HEK293 (cell line): ENCODE measurements around the gene SLC16A1.

ENCODE experiments used
- CTCF ChIA-PET: fragments of 350-600 bp; formaldehyde crosslinking; extraction: SDS; loops from one replicate; lab custom pipeline; 2021; ENCODE audit warnings: antibody characterized with exemption; lab: Yijun Ruan, JAX
- POLR2A ChIA-PET: fragments of 300-600 bp; formaldehyde crosslinking; extraction: SDS; loops from one replicate; lab custom pipeline; 2020; ENCODE audit warnings: antibody characterized with exemption, inconsistent platforms; lab: Yijun Ruan, JAX
- H3K27ac ChIP-seq: fragments of 200-500 bp; sonication (Bioruptor generic); 2 replicates; pipeline ENCODE4 v1.5.1; 2014; ENCODE audit warnings: low read depth, low read length, control low read depth, inconsistent platforms; ENCODE audit errors: extremely low read depth
- H3K36me3 ChIP-seq, 2 experiments: fragments of 200-500 bp in 1 of 2; sonication (Bioruptor generic) in 1 of 2; 1 replicate in 1 of 2; 2 replicates in 1 of 2; pipeline ENCODE4 v1.5.1; 2014 to 2017; ENCODE audit warnings: inconsistent platforms in 2 of 2, low read length in 2 of 2; ENCODE audit not compliant: control insufficient read depth in 2 of 2, insufficient read depth in 1 of 2
- H3K4me1 ChIP-seq: fragments of 200-500 bp; sonication (Bioruptor generic); 2 replicates; pipeline ENCODE4 v1.5.1; 2014; ENCODE audit warnings: mild to moderate bottlenecking, low read length, inconsistent platforms; ENCODE audit not compliant: control insufficient read depth, insufficient read depth
- H3K4me3 ChIP-seq: 2 replicates; pipeline ENCODE4 v1.5.1; 2011; ENCODE audit warnings: low read depth, mild to moderate bottlenecking, control low read depth, low read length, moderate library complexity
- H3K9me3 ChIP-seq: fragments of 200-500 bp; sonication (Bioruptor generic); 2 replicates; pipeline ENCODE4 v1.5.1; 2014; ENCODE audit warnings: low read depth, low read length, inconsistent platforms; ENCODE audit not compliant: control insufficient read depth, insufficient read depth
- KLF9 ChIP-seq: fragments of 450-650 bp; formaldehyde crosslinking; IDR thresholded peaks from 2 replicates; pipeline ENCODE4 v1.5.1; 2016; ENCODE audit warnings: missing biosample characterization, missing genetic modification characterization, low read depth
- PRDM1 ChIP-seq: fragments of 450-650 bp; formaldehyde crosslinking; IDR thresholded peaks from 2 replicates; pipeline ENCODE4; 2016; ENCODE audit warnings: missing biosample characterization, missing genetic modification characterization
- SALL2 ChIP-seq: fragments of 450-650 bp; formaldehyde crosslinking; IDR thresholded peaks from 2 replicates; pipeline ENCODE4 v1.5.0; 2017; ENCODE audit warnings: missing biosample characterization, mild to moderate bottlenecking, missing genetic modification characterization, borderline replicate concordance
- SCRT2 ChIP-seq: fragments of 450-650 bp; formaldehyde crosslinking; IDR thresholded peaks from 2 replicates; pipeline ENCODE4 v1.5.1; 2016; ENCODE audit warnings: missing biosample characterization, missing genetic modification characterization
- ZBTB7A ChIP-seq: fragments of 450-650 bp; formaldehyde crosslinking; IDR thresholded peaks from 2 replicates; pipeline ENCODE4 v1.5.1; 2016; ENCODE audit warnings: low read depth, missing biosample characterization, missing genetic modification characterization
- ZBTB8A ChIP-seq: fragments of 450-650 bp; formaldehyde crosslinking; IDR thresholded peaks from 2 replicates; pipeline ENCODE4 v1.5.1; 2016; ENCODE audit warnings: missing biosample characterization, missing genetic modification characterization
- ZNF121 ChIP-seq: fragments of 450-650 bp; formaldehyde crosslinking; IDR thresholded peaks from 2 replicates; pipeline ENCODE4 v1.5.1; 2016; ENCODE audit warnings: missing biosample characterization, missing genetic modification characterization
- ZNF155 ChIP-seq: fragments of 450-650 bp; formaldehyde crosslinking; IDR thresholded peaks from 2 replicates; pipeline ENCODE4 v1.5.1; 2016; ENCODE audit warnings: missing biosample characterization, missing genetic modification characterization
- ZNF169 ChIP-seq: fragments of 450-650 bp; formaldehyde crosslinking; IDR thresholded peaks from 2 replicates; pipeline ENCODE4 v1.5.1; 2016; ENCODE audit warnings: missing biosample characterization, missing genetic modification characterization
- ZNF184 ChIP-seq: fragments of 450-650 bp; IDR thresholded peaks from 2 replicates; pipeline ENCODE4 v1.5.1; 2018; ENCODE audit warnings: missing biosample characterization, mild to moderate bottlenecking, missing genetic modification characterization
- ZNF19 ChIP-seq: fragments of 450-650 bp; formaldehyde crosslinking; IDR thresholded peaks from 2 replicates; pipeline ENCODE4; 2016; ENCODE audit warnings: missing biosample characterization, missing genetic modification characterization, low read depth
- ZNF223 ChIP-seq: fragments of 450-650 bp; formaldehyde crosslinking; IDR thresholded peaks from 2 replicates; pipeline ENCODE4 v1.5.1; 2016; ENCODE audit warnings: missing biosample characterization, missing genetic modification characterization
- ZNF266 ChIP-seq: fragments of 450-650 bp; formaldehyde crosslinking; IDR thresholded peaks from 2 replicates; pipeline ENCODE4 v1.5.1; 2016; ENCODE audit warnings: missing biosample characterization, missing genetic modification characterization, low read depth
- ZNF654 ChIP-seq: fragments of 450-650 bp; formaldehyde crosslinking; IDR thresholded peaks from 2 replicates; pipeline ENCODE4 v1.5.1; 2016; ENCODE audit warnings: low read depth, missing biosample characterization, missing genetic modification characterization
- ZNF768 ChIP-seq: fragments of 450-650 bp; formaldehyde crosslinking; IDR thresholded peaks from 2 replicates; pipeline ENCODE4 v1.5.1; 2018; ENCODE audit warnings: missing biosample characterization, mild to moderate bottlenecking, missing genetic modification characterization
- ZSCAN5A ChIP-seq: fragments of 450-650 bp; formaldehyde crosslinking; IDR thresholded peaks from 2 replicates; pipeline ENCODE4 v1.5.1; 2016; ENCODE audit warnings: missing biosample characterization, missing genetic modification characterization
- TF ChIP-seq, protein P1 (sequence below): fragments of 450-650 bp; formaldehyde crosslinking; IDR thresholded peaks from 2 replicates; pipeline ENCODE4 v1.5.1; 2016; ENCODE audit warnings: missing biosample characterization, missing genetic modification characterization
- TF ChIP-seq, protein P2 (sequence below): fragments of 450-650 bp; formaldehyde crosslinking; IDR thresholded peaks from 2 replicates; pipeline ENCODE4 v1.5.1; 2016; ENCODE audit warnings: missing biosample characterization, missing genetic modification characterization
- TF ChIP-seq, protein P3 (sequence below): fragments of 450-650 bp; formaldehyde crosslinking; IDR thresholded peaks from 2 replicates; pipeline ENCODE4 v1.5.1; 2016; ENCODE audit warnings: missing biosample characterization, missing genetic modification characterization
- TF ChIP-seq, protein P4 (sequence below): fragments of 450-650 bp; formaldehyde crosslinking; IDR thresholded peaks from 2 replicates; pipeline ENCODE4 v1.5.1; 2016; ENCODE audit warnings: missing biosample characterization, missing genetic modification characterization
- TF ChIP-seq, protein P5 (sequence below): fragments of 450-650 bp; formaldehyde crosslinking; IDR thresholded peaks from 2 replicates; pipeline ENCODE4 v1.5.1; 2017; ENCODE audit warnings: missing biosample characterization, missing genetic modification characterization

Gene SLC16A1

DNA sequence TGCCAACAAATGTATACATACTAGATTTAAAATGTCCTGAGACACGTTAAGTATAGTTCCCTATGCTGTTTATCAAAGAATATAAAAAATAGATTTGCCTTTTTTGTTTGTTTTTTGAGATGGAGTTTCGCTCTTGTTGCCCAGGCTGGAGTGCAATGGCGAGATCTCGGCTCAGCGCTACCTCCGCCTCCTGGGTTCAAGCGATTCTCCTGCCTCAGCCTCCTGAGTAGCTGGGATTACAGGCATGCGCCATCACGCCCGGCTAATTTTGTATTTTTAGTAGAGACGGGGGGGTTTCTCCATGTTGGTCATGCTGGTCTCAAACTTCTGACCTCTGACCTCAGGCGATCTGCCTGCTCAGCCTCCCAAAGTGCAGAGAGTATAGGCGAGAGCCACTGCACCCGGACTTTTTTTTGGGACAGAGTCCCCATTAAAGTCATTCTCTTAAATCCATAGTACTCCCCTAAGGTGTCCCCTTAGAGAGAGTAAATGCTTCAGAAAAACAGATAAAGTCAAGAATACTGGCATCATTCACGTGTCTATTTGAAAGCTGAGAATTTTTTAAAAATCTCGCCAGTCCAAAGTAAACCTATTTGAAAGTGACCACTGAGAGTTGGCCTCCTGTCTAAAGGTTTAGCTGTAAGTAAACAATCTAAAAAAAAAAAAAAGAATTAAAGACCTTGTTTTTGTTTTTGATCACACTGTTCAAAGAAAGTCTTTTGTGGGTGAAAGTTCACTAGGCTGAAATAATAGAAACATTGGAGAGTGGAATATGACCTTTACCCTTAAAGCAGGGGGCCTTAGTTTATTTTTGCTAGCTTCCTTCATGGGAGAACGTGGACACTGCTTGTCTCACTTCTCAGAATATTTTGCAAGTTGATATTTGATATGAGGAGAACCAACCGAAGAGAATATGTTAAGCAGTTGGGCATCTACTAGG is 48.0 kb upstream of the SLC16A1 start:
- Histone ChIP-seq H3K36me3 (peaks cover 5 to 20% of the 10 kb centered on the region in 2 experiments; a peak in 2 of 3 replicates), H3K27ac (no peak overlapping the region), H3K9me3 (no peaks in the 10 kb centered on the region), H3K4me3 (no peak overlapping the region), H3K4me1 (no peaks in the 10 kb centered on the region)
- ChIA-PET CTCF (interaction anchor here (0.6 to 0.7 kb wide), 2 partner anchors 38 to 54 kb away, joined by 3 read pairs; no protein-coding TSS in a partner anchor), POLR2A (no interaction called here)
- TF ChIP-seq ZNF266 (tag by site-specific recombination) (no peak), PRDM1 (tag by site-specific recombination) (0 out of 2 replicates have a peak, but pooled peaks have one; percentile 11), ZNF121 (tag by site-specific recombination) (no peak)

DNA sequence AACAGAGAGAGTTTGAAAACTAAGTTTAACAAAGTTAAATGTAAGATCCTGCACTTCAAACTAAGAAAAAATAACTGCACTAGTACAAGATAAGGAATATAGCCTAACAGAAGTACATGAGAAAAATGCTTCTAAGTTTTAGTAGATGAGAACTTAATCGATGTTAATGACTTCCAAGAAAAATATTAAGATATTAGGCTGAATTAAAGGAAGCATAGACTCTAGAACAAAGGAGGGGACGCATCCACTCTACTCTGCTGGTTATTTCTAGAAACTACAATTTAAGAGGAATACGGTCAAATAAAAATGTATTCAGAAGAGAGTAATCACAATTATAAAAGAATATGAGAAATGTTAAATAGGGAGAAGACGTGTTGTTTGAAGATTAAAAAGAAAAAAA is 46.3 kb upstream of the SLC16A1 start:
- POLR2A ChIA-PET = no interaction called here
- TF ChIP-seq ZNF223 (tag by site-specific recombination) = no peak
- no peak for TF ChIP-seq ZNF768
- TF ChIP-seq, protein P1, sequence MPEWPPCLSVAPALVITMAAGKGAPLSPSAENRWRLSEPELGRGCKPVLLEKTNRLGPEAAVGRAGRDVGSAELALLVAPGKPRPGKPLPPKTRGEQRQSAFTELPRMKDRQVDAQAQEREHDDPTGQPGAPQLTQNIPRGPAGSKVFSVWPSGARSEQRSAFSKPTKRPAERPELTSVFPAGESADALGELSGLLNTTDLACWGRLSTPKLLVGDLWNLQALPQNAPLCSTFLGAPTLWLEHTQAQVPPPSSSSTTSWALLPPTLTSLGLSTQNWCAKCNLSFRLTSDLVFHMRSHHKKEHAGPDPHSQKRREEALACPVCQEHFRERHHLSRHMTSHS (tag by site-specific recombination) = no peak
- TF ChIP-seq, protein P2, sequence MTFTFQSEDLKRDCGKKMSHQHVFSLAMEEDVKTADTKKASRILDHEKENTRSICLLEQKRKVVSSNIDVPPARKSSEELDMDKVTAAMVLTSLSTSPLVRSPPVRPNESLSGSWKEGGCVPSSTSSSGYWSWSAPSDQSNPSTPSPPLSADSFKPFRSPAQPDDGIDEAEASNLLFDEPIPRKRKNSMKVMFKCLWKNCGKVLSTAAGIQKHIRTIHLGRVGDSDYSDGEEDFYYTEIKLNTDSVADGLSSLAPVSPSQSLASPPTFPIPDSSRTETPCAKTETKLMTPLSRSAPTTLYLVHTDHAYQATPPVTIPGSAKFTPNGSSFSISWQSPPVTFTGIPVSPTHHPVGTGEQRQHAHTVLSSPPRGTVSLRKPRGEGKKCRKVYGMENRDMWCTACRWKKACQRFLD = no peak
- TF ChIP-seq ZNF169 (tag by site-specific recombination) = no peak
- TF ChIP-seq, protein P3, sequence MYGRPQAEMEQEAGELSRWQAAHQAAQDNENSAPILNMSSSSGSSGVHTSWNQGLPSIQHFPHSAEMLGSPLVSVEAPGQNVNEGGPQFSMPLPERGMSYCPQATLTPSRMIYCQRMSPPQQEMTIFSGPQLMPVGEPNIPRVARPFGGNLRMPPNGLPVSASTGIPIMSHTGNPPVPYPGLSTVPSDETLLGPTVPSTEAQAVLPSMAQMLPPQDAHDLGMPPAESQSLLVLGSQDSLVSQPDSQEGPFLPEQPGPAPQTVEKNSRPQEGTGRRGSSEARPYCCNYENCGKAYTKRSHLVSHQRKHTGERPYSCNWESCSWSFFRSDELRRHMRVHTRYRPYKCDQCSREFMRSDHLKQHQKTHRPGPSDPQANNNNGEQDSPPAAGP (tag by site-specific recombination) = no peak
- no peak for TF ChIP-seq ZNF19 (tag by site-specific recombination)
- TF ChIP-seq PRDM1 (tag by site-specific recombination) = no peak
- TF ChIP-seq, protein P4, sequence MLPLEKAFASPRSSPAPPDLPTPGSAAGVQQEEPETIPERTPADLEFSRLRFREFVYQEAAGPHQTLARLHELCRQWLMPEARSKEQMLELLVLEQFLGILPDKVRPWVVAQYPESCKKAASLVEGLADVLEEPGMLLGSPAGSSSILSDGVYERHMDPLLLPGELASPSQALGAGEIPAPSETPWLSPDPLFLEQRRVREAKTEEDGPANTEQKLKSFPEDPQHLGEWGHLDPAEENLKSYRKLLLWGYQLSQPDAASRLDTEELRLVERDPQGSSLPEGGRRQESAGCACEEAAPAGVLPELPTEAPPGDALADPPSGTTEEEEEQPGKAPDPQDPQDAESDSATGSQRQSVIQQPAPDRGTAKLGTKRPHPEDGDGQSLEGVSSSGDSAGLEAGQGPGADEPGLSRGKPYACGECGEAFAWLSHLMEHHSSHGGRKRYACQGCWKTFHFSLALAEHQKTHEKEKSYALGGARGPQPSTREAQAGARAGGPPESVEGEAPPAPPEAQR = no peak
- no peak for TF ChIP-seq ZBTB7A (tag by site-specific recombination)
- TF ChIP-seq ZNF184 (tag by site-specific recombination) = no peak
- TF ChIP-seq ZBTB8A (tag by site-specific recombination) = no peak
- TF ChIP-seq, protein P5, sequence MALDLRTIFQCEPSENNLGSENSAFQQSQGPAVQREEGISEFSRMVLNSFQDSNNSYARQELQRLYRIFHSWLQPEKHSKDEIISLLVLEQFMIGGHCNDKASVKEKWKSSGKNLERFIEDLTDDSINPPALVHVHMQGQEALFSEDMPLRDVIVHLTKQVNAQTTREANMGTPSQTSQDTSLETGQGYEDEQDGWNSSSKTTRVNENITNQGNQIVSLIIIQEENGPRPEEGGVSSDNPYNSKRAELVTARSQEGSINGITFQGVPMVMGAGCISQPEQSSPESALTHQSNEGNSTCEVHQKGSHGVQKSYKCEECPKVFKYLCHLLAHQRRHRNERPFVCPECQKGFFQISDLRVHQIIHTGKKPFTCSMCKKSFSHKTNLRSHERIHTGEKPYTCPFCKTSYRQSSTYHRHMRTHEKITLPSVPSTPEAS (tag by site-specific recombination) = no peak
- no peak for TF ChIP-seq ZNF155
- no peak for TF ChIP-seq SALL2 (tag by site-specific recombination)
- TF ChIP-seq SCRT2 (tag by site-specific recombination) = no peak
- TF ChIP-seq ZSCAN5A = no peak
- TF ChIP-seq KLF9 (tag by site-specific recombination) = no peak
- TF ChIP-seq ZNF654 (tag by site-specific recombination) = no peak
- H3K4me1 ChIP-seq = peaks cover 4% of the 10 kb centered on the region; the same call in 1 of the 2 replicates
- no peaks in the 10 kb centered on the region for H3K9me3 ChIP-seq
- no peak overlapping the region for H3K27ac ChIP-seq
- peaks cover 0 to 25% of the 10 kb centered on the region in 2 experiments; a peak in 2 of 3 replicates for H3K36me3 ChIP-seq
- no peak overlapping the region for H3K4me3 ChIP-seq
- CTCF ChIA-PET = no interaction called here
